CD4-positive, alpha-beta memory T cell (primary cell): ENCODE results near the gene LINGO3. TPM values are rescaled to one million over a fixed set of nuclear protein-coding genes. Genes with fewer than 3 reads are reported as not detected.
A peak's percentile ranks its signal among the peaks of the same experiment; 100 is the strongest.

Experiments used
- CTCF ChIA-PET: fragments of 350-600 bp; sonication (Branson Sonifier 250); formaldehyde crosslinking; loops from one replicate; lab custom pipeline; 2021; ENCODE audit warnings: inconsistent platforms; ENCODE audit not compliant: partially characterized antibody; lab: Charles Lee
- POLR2A ChIA-PET: fragments of 350-600 bp; sonication (Branson Sonifier 250); formaldehyde crosslinking; loops from one replicate; lab custom pipeline; 2021; ENCODE audit not compliant: partially characterized antibody; lab: Charles Lee
- DNase-seq, 5 donors: peaks; one replicate each; pipeline versions ENCODE4 v3.0.0 to v3.0.0-alpha.2; 2020 to 2022; ENCODE audit warnings: mixed read lengths in 1 of 5
- H3K27ac ChIP-seq: one replicate; pipeline ENCODE4 v1.7.0; 2013; ENCODE audit warnings: low read depth, low read length
- H3K27me3 ChIP-seq: 2 replicates; pipeline ENCODE4 v1.7.0; 2013; ENCODE audit warnings: mild to moderate bottlenecking, low read length, moderate library complexity; ENCODE audit not compliant: insufficient read depth
- H3K36me3 ChIP-seq: 2 replicates; pipeline ENCODE4 v1.7.0; 2013; ENCODE audit warnings: mild to moderate bottlenecking, low read length, moderate library complexity; ENCODE audit not compliant: insufficient read depth
- H3K4me1 ChIP-seq: 2 replicates; pipeline ENCODE4 v1.7.0; 2013; ENCODE audit warnings: mild to moderate bottlenecking, low read length, moderate library complexity; ENCODE audit not compliant: insufficient read depth
- H3K4me3 ChIP-seq, 2 donors: one replicate each; pipeline ENCODE4 v1.7.0; 2013; ENCODE audit warnings: low read length in 2 of 2, mild to moderate bottlenecking in 1 of 2
- H3K9me3 ChIP-seq, 2 donors: one replicate each; pipeline ENCODE4 v1.7.0; 2013; ENCODE audit warnings: low read length in 2 of 2, control low read depth in 1 of 2; ENCODE audit not compliant: control insufficient read depth in 1 of 2
- H3K27ac Mint-ChIP-seq, 7 donors: one replicate each; pipeline ENCODE4 v1.8.0; 2020 to 2021; ENCODE audit warnings: mixed read lengths in 7 of 7, mild to moderate bottlenecking in 6 of 7, inconsistent platforms in 3 of 7, moderate library complexity in 3 of 7
- H3K27me3 Mint-ChIP-seq, 2 donors: one replicate each; pipeline ENCODE4 v1.8.0; 2020 to 2021; ENCODE audit warnings: mixed read lengths in 2 of 2
- H3K36me3 Mint-ChIP-seq, 2 donors: one replicate each; pipeline ENCODE4 v1.8.0; 2020 to 2021; ENCODE audit warnings: mixed read lengths in 2 of 2, inconsistent platforms in 1 of 2, mild to moderate bottlenecking in 1 of 2
- H3K4me1 Mint-ChIP-seq, 4 donors: one replicate each; pipeline ENCODE4 v1.8.0; 2020 to 2021; ENCODE audit warnings: mixed read lengths in 4 of 4, mild to moderate bottlenecking in 1 of 4
- H3K4me3 Mint-ChIP-seq, 8 donors: one replicate each; pipeline ENCODE4 v1.8.0; 2020 to 2021; ENCODE audit warnings: mixed read lengths in 8 of 8, mild to moderate bottlenecking in 7 of 8, moderate library complexity in 6 of 8, inconsistent platforms in 3 of 8
- H3K9me3 Mint-ChIP-seq, 8 donors: one replicate each; pipeline ENCODE4 v1.8.0; 2020 to 2021; ENCODE audit warnings: mixed read lengths in 8 of 8, mild to moderate bottlenecking in 5 of 8, inconsistent platforms in 3 of 8, moderate library complexity in 1 of 8
- intact Hi-C: fragments of 100-400 bp; cut with micrococcal nuclease; formaldehyde crosslinking; loops from one replicate; pipeline ENCODE4 v1.15.1; 2023
- polyA plus RNA-seq, 2 donors: library from polyadenylated mRNA; unstranded; fragments of 300-500 nt; fragmentation: Illumina TruSeq; gene quantifications; one replicate each; pipeline ENCODE4 v1.2.3, GENCODE V29; 2021
- total RNA-seq, 2 experiments: library from RNA; stranded (reverse); gene quantifications; one replicate each; pipeline ENCODE4 v1.2.3, GENCODE V29; 2021

Gene LINGO3
- total and polyA plus RNA-seq, 4 experiments from 2014 or later: 0.46 to 7.1 (median 0.74) TPM

DNA sequence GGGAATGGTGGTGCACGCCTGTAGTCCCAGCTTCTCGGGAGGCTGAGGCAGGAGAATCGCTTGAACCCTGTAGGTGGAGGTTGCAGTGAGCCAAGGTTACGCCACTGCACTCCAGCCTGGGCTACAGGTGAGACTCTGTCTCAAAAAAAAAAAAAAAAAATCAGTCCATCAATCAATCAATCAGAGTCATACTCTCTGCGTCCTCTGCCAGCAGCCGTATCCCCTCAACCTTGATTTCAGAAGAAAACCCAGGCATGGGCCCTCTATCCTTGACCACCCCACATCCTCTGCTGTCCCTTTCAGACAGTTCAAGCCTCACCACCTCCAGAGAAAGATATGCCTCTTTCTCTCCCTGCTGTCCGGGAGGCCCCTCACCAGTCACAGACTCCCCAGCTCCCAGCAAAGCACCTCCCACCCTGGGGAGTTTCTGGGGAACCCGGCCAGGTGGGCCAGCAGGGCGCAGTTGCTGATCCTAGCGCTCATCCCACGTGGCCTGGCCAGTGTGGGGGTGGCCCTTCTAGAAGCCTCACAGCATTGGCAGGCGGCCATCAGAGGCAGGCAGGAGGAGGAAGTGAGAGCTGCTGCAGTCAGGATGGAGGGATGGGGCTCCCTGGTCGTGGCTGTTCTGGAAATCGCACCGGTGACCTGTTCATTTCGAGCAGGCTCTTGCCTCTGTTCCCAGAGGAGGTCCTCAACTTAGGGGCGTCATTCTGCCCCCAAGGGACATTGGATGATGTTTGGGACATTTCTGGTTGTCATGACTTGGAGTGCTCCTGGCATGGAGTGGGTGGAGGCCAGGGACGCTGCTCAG is 41.6 kb downstream of the LINGO3 start:
- intact Hi-C loops: no loop called here
- H3K36me3 ChIP-seq: peaks cover 2% of the 10 kb centered on the region
- DNase-seq: peak in 1 of 5 donors; percentile 43
- H3K27ac ChIP-seq: no peak overlapping the region
- Mint-ChIP-seq H3K9me3 (peaks cover 0 to 8% (median 0%) of the 10 kb centered on the region in 8 donors), H3K36me3 (peaks cover under 1 to 12% of the 10 kb centered on the region in 2 donors), H3K27me3 (no peaks in the 10 kb centered on the region), H3K27ac (peak overlapping the region in 3 of 7 donors; percentile 7 to 58 (median 43)), H3K4me3 (peak overlapping the region in 4 of 8 donors; percentile 21 to 51 (median 24)), H3K4me1 (peaks cover 2 to 27% (median 16%) of the 10 kb centered on the region in 4 donors)
- H3K9me3 ChIP-seq: no peaks in the 10 kb centered on the region
- ChIA-PET CTCF (interaction anchor here (1.4 kb wide), 1 partner anchor 125 kb away, joined by 3 read pairs; no protein-coding TSS in a partner anchor), POLR2A (interaction anchor here (0.8 to 13.8 kb wide), 4 partner anchors 8 to 31 kb away, joined by 3 to 167 read pairs (median 9); partner anchors contain the start of genes AMH, JSRP1 and PLEKHJ1)
- H3K4me3 ChIP-seq: no peak overlapping the region
- no peaks in the 10 kb centered on the region for H3K27me3 ChIP-seq
- peaks cover 27% of the 10 kb centered on the region for H3K4me1 ChIP-seq

DNA sequence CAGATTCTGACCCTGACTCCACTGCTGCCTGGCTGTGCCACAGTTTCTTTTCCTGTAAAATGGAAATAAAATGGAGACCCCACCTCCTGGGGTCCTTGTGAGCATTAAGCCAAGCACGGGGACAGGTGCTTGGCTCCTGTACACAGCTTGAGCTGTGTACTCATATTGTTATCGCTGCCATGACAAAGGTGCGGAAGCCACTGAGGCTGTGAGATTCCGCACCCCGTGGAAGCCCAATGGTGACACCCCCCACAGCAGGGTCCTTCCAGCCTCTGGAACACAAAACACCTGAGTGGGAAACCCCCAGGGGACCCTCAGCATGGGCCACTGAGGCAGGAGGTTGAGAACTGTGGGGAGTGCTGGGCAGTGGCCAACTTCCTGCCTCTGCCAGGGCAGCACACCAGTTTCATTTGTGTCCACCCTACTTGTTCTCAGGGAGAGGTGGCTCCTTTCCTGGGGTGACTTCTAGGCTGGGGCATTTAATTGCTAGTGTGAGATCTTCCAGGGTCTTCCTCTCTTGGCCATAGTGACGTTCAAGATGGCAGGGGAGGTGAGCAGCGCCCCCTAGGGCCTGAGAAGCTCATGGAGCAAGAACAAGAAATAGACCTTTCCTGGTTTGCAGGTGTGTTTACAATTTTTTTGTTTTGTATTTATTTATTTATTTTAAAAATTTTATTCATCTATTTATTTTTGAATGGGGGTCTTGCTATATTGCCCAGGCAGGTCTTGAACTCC is 46.3 kb downstream of the LINGO3 start:
- intact Hi-C loops: no loop called here
- H3K9me3 ChIP-seq: no peaks in the 10 kb centered on the region
- peaks cover 52% of the 10 kb centered on the region for H3K4me1 ChIP-seq
- no peaks in the 10 kb centered on the region for H3K9me3 Mint-ChIP-seq
- no peaks in the 10 kb centered on the region for H3K36me3 ChIP-seq
- no peaks in the 10 kb centered on the region for H3K36me3 Mint-ChIP-seq
- peak overlapping the region in 6 of 8 donors; percentile 34 to 74 (median 58) for H3K4me3 Mint-ChIP-seq
- no peak overlapping the region for H3K4me3 ChIP-seq
- H3K27ac Mint-ChIP-seq: peak overlapping the region in 6 of 7 donors; percentile 75 to 91 (median 88)
- H3K27me3 ChIP-seq: no peaks in the 10 kb centered on the region
- H3K27ac ChIP-seq: no peak overlapping the region
- DNase-seq: peak in 4 of 5 donors; percentile 49 to 57 (median 52)
- POLR2A ChIA-PET: interaction anchor here (1.1 to 16.7 kb wide), 4 partner anchors 10 to 23 kb away, joined by 3 to 325 read pairs (median 91); partner anchors contain the start of genes PLEKHJ1 and SF3A2
- no peaks in the 10 kb centered on the region for H3K27me3 Mint-ChIP-seq
- H3K4me1 Mint-ChIP-seq: peaks cover 19 to 56% (median 31%) of the 10 kb centered on the region in 4 donors
- CTCF ChIA-PET: interaction anchor here (0.6 to 5.1 kb wide), 12 partner anchors 9 to 131 kb away, joined by 3 to 75 read pairs (median 4); partner anchors contain the start of genes AMH and PLEKHJ1

DNA sequence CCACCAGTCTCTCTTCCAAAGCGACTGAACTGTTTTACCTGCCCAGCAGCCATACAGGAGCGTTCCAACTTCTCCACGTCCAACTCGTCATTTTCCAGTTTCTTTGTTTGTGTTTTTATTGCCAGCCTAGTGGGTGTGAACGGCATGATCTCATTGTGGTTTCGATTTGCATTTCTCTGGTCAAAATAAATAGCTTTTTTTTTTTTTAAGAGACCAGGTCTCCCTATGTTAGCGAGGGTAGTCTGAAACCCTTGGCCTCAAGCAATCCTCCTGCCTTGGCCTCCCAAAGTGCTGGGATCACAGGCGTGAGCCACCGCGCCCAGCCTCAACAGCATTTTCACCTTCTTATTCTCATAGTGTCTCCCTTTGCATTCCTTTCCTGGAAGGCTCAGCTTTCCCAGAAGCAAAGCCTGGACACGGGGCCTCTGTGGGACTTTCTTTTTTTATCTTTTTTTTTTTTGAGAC is 47.6 kb downstream of the LINGO3 start:
- Mint-ChIP-seq H3K4me1 (peaks cover 17 to 52% (median 30%) of the 10 kb centered on the region in 4 donors), H3K9me3 (no peaks in the 10 kb centered on the region), H3K27ac (peak overlapping the region; percentile 86 to 97 (median 90)), H3K36me3 (no peaks in the 10 kb centered on the region), H3K27me3 (no peaks in the 10 kb centered on the region), H3K4me3 (peak overlapping the region; percentile 47 to 87 (median 76))
- Histone ChIP-seq H3K27ac (peak overlapping the region; percentile 7), H3K9me3 (no peaks in the 10 kb centered on the region), H3K4me3 (no peak overlapping the region), H3K4me1 (peaks cover 46% of the 10 kb centered on the region), H3K27me3 (no peaks in the 10 kb centered on the region), H3K36me3 (no peaks in the 10 kb centered on the region)
- peak in 1 of 5 donors; percentile 52 for DNase-seq
- ChIA-PET POLR2A (interaction anchor here (0.8 to 16.7 kb wide), 5 partner anchors 9 to 104 kb away, joined by 3 to 325 read pairs (median 24); partner anchors contain the start of genes PLEKHJ1 and SF3A2), CTCF (interaction anchor here (0.6 to 5.1 kb wide), 7 partner anchors 11 to 331 kb away, joined by 3 to 75 read pairs (median 13); partner anchors contain the start of genes AP3D1 and PLEKHJ1)
- intact Hi-C loops: no loop called here

DNA sequence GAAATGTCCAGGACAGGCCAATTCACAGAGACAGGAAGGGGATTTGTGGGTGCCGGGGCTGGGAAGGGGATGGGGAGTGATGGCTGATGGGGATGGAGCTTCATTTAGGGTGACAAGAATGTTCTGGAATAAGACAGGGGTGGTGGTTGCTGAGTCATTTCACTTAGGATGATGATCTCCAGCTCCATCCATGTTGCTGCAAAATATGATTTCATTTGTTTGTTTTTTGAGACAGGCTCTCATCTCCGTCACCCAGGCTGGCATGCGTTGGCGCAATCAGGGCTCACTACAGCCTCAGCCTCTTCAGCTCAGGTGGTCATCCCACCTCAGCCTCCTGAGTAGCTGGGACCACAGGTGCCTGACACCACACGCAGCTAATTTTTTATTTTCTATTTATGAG is 48.6 kb downstream of the LINGO3 start:
- no peaks in the 10 kb centered on the region for H3K36me3 ChIP-seq
- no peaks in the 10 kb centered on the region for H3K27me3 Mint-ChIP-seq
- peaks cover 46% of the 10 kb centered on the region for H3K4me1 ChIP-seq
- peak overlapping the region; percentile 61 to 93 (median 86) for H3K27ac Mint-ChIP-seq
- intact Hi-C loops: no loop called here
- ChIA-PET CTCF (interaction anchor here (0.7 to 5.1 kb wide), 11 partner anchors 9 to 133 kb away, joined by 3 to 75 read pairs (median 7); partner anchors contain the start of gene PLEKHJ1), POLR2A (interaction anchor here (0.6 to 16.7 kb wide), 8 partner anchors 8 to 876 kb away, joined by 3 to 325 read pairs (median 4); partner anchors contain the start of genes AMH, PLEKHJ1 and SF3A2)
- H3K27me3 ChIP-seq: no peaks in the 10 kb centered on the region
- DNase-seq: no peak
- H3K4me3 ChIP-seq: no peak overlapping the region
- peak overlapping the region in 7 of 8 donors; percentile 21 to 80 (median 57) for H3K4me3 Mint-ChIP-seq
- H3K36me3 Mint-ChIP-seq: no peaks in the 10 kb centered on the region
- peaks cover 17 to 52% (median 30%) of the 10 kb centered on the region in 4 donors for H3K4me1 Mint-ChIP-seq
- no peaks in the 10 kb centered on the region for H3K9me3 ChIP-seq
- H3K27ac ChIP-seq: no peak overlapping the region
- H3K9me3 Mint-ChIP-seq: no peaks in the 10 kb centered on the region

Other genes starting within 250 kb of the LINGO3 start
- gene MOB3A, start 211.8 kb downstream of the LINGO3 start, total RNA-seq: 100 to 1,000 TPM; 130 to 135 TPM
- gene MOB3A, start 211.8 kb downstream of the LINGO3 start, polyA plus RNA-seq: 100 to 1,000 TPM in 1 of 2 donors, 10 to 100 TPM in 1; 29.6 to 114 TPM
- gene IZUMO4, start 211.2 kb downstream of the LINGO3 start, total RNA-seq: 10 to 100 TPM; 18.6 to 22.1 TPM
- gene IZUMO4, start 211.2 kb downstream of the LINGO3 start, polyA plus RNA-seq: 1 to 10 TPM in 1 of 2 donors, under 1 TPM in 1; 0.84 to 1.2 TPM
- gene AP3D1, start 156.6 kb downstream of the LINGO3 start, total RNA-seq: 10 to 100 TPM; 80.6 to 87.2 TPM
- gene AP3D1, start 156.6 kb downstream of the LINGO3 start, polyA plus RNA-seq: 10 to 100 TPM in 1 of 2 donors, 1 to 10 TPM in 1; 6.7 to 58.9 TPM
- 10 to 100 TPM; 29.6 to 29.9 TPM for gene DOT1L, start 144.2 kb downstream of the LINGO3 start, total RNA-seq
- under 1 TPM; 0.03 to 0.94 TPM for gene DOT1L, start 144.2 kb downstream of the LINGO3 start, polyA plus RNA-seq
- gene PLEKHJ1, start 71.8 kb downstream of the LINGO3 start, total RNA-seq: 10 to 100 TPM; 64.9 to 65.3 TPM
- 100 to 1,000 TPM; 105 to 119 TPM for gene PLEKHJ1, start 71.8 kb downstream of the LINGO3 start, polyA plus RNA-seq
- gene SF3A2, start 71.3 kb downstream of the LINGO3 start, total RNA-seq: 100 to 1,000 TPM; 140 to 141 TPM
- 10 to 100 TPM in 1 of 2 donors, 1 to 10 TPM in 1; 8.3 to 37.8 TPM for gene SF3A2, start 71.3 kb downstream of the LINGO3 start, polyA plus RNA-seq
- gene AMH, start 58.8 kb downstream of the LINGO3 start, total RNA-seq: 10 to 100 TPM in 1 of 2 experiments, 1 to 10 TPM in 1; 7.5 to 12.7 TPM
- gene AMH, start 58.8 kb downstream of the LINGO3 start, polyA plus RNA-seq: not detected
- gene JSRP1, start 51.7 kb downstream of the LINGO3 start, total RNA-seq: 1 to 10 TPM; 1.3 to 1.5 TPM
- gene JSRP1, start 51.7 kb downstream of the LINGO3 start, polyA plus RNA-seq: 1 to 10 TPM; 1.1 to 1.7 TPM
- gene PEAK3, start 26.0 kb downstream of the LINGO3 start, total RNA-seq: under 1 TPM in 1 of 2 experiments, not detected in 1; 0.11 TPM
- under 1 TPM; 0.07 TPM for gene PEAK3, start 26.0 kb downstream of the LINGO3 start, polyA plus RNA-seq
- 100 to 1,000 TPM; 107 to 108 TPM for gene LSM7, start 20.4 kb upstream of the LINGO3 start, total RNA-seq
- gene LSM7, start 20.4 kb upstream of the LINGO3 start, polyA plus RNA-seq: 100 to 1,000 TPM; 165 to 171 TPM
- 10 to 100 TPM; 76.8 to 82.8 TPM for gene SPPL2B, start 20.5 kb upstream of the LINGO3 start, total RNA-seq
- gene SPPL2B, start 20.5 kb upstream of the LINGO3 start, polyA plus RNA-seq: 1 to 10 TPM; 6.2 to 9.4 TPM
- gene TMPRSS9, start 52.1 kb upstream of the LINGO3 start, total RNA-seq: not detected
- not detected for gene TMPRSS9, start 52.1 kb upstream of the LINGO3 start, polyA plus RNA-seq
- 10 to 100 TPM; 30.6 to 31.6 TPM for gene TIMM13, start 119.4 kb upstream of the LINGO3 start, total RNA-seq
- gene TIMM13, start 119.4 kb upstream of the LINGO3 start, polyA plus RNA-seq: 10 to 100 TPM; 65.9 to 76.4 TPM
- gene LMNB2, start 148.8 kb upstream of the LINGO3 start, total RNA-seq: 10 to 100 TPM; 19.8 to 19.9 TPM
- gene LMNB2, start 148.8 kb upstream of the LINGO3 start, polyA plus RNA-seq: 10 to 100 TPM in 1 of 2 donors, 1 to 10 TPM in 1; 3.8 to 10.8 TPM
- gene GADD45B, start 168.0 kb upstream of the LINGO3 start, total RNA-seq: 10 to 100 TPM; 88.2 to 88.3 TPM
- gene GADD45B, start 168.0 kb upstream of the LINGO3 start, polyA plus RNA-seq: 10 to 100 TPM; 44.9 to 94.4 TPM